Nephron progenitor cell (in vitro differentiated cells): Measurements from ENCODE around the gene AFTPH.
A peak's percentile ranks its signal among the peaks of the same experiment; 100 is the strongest.

ENCODE experiments used
- DNase-seq: peaks from one replicate; pipeline ENCODE4 v3.0.0; 2021
- H3K27ac Mint-ChIP-seq: 2 replicates; pipeline ENCODE4 v1.8.0; 2021; ENCODE audit warnings: mild to moderate bottlenecking, moderate library complexity, mixed read lengths
- H3K27me3 Mint-ChIP-seq: 2 replicates; pipeline ENCODE4 v1.8.0; 2021; ENCODE audit warnings: mild to moderate bottlenecking, low read depth, mixed read lengths; ENCODE audit not compliant: poor library complexity
- H3K36me3 Mint-ChIP-seq: 2 replicates; pipeline ENCODE4 v1.8.0; 2021; ENCODE audit warnings: low read depth, mixed read lengths
- H3K4me1 Mint-ChIP-seq: 2 replicates; pipeline ENCODE4 v1.8.0; 2021; ENCODE audit warnings: mixed read lengths
- H3K4me3 Mint-ChIP-seq: 2 replicates; pipeline ENCODE4 v1.8.0; 2021; ENCODE audit warnings: mild to moderate bottlenecking, moderate library complexity, mixed read lengths
- H3K9me3 Mint-ChIP-seq: 2 replicates; pipeline ENCODE4 v1.8.0; 2021; ENCODE audit warnings: mild to moderate bottlenecking, moderate library complexity, mixed read lengths
- CTCF ChIP-seq: fragments of 200-600 bp; sonication (generic); IDR thresholded peaks from 2 replicates; pipeline ENCODE4 v1.5.0; 2021; ENCODE audit warnings: antibody characterized with exemption

AFTPH gene

GRCh38 chr2:64615192-64615763 is 91.2 kb downstream of the AFTPH start:
- TF ChIP-seq CTCF, result no peak
- Mint-ChIP-seq H3K27me3 (peaks cover 18% of the 10 kb centered on the region), H3K36me3 (no peaks in the 10 kb centered on the region), H3K4me1 (peaks cover 37% of the 10 kb centered on the region), H3K4me3 (no peak overlapping the region), H3K27ac (no peak overlapping the region), H3K9me3 (no peaks in the 10 kb centered on the region)
- no peak for DNase-seq

- Mint-ChIP-seq H3K9me3 (no peaks in the 10 kb centered on the region), H3K36me3 (no peaks in the 10 kb centered on the region), H3K27me3 (peaks cover 11% of the 10 kb centered on the region), H3K4me3 (no peak overlapping the region), H3K4me1 (peaks cover 37% of the 10 kb centered on the region), H3K27ac (no peak overlapping the region)
- no peak for TF ChIP-seq CTCF
- DNase-seq, result no peak
These were observed 91.9 kb downstream of the AFTPH start for GRCh38 chr2:64615844-64616536.

GRCh38 chr2:64617631-64618151 is 93.6 kb downstream of the AFTPH start:
- DNase-seq, result no peak
- no peak overlapping the region for H3K4me3 Mint-ChIP-seq
- H3K4me1 Mint-ChIP-seq, result peaks cover 44% of the 10 kb centered on the region
- peak overlapping the region; percentile 80 for H3K27ac Mint-ChIP-seq
- TF ChIP-seq CTCF, result no peak
- no peaks in the 10 kb centered on the region for H3K36me3 Mint-ChIP-seq
- H3K27me3 Mint-ChIP-seq, result peaks cover 3% of the 10 kb centered on the region
- H3K9me3 Mint-ChIP-seq, result no peaks in the 10 kb centered on the region

- Mint-ChIP-seq H3K27me3 (peaks cover 4% of the 10 kb centered on the region), H3K9me3 (no peaks in the 10 kb centered on the region), H3K36me3 (no peaks in the 10 kb centered on the region), H3K4me1 (peaks cover 56% of the 10 kb centered on the region), H3K27ac (no peak overlapping the region), H3K4me3 (no peak overlapping the region)
- no peak for DNase-seq
- no peak for TF ChIP-seq CTCF
These were observed 96.5 kb downstream of the AFTPH start for GRCh38 chr2:64620661-64621060.

GRCh38 chr2:64622443-64623241 is 98.5 kb downstream of the AFTPH start:
- DNase-seq, result no peak
- TF ChIP-seq CTCF, result no peak
- peaks cover 58% of the 10 kb centered on the region for H3K4me1 Mint-ChIP-seq
- no peaks in the 10 kb centered on the region for H3K36me3 Mint-ChIP-seq
- H3K4me3 Mint-ChIP-seq, result no peak overlapping the region
- peaks cover 4% of the 10 kb centered on the region for H3K27me3 Mint-ChIP-seq
- peak overlapping the region; percentile 74 for H3K27ac Mint-ChIP-seq
- H3K9me3 Mint-ChIP-seq, result no peaks in the 10 kb centered on the region
